Hepatocyte (in vitro differentiated cells): ENCODE data around the gene PLXNA3. TPM values are rescaled to one million over a fixed set of nuclear protein-coding genes. Genes with fewer than 3 reads are reported as not detected.

Experiments used
- DNase-seq: peaks from one replicate; pipeline ENCODE4 v3.0.0-alpha.2; 2016; ENCODE audit warnings: low spot score
- H2AFZ ChIP-seq: fragments of 200-600 bp; sonication (generic); 2 replicates; pipeline ENCODE4 v1.6.0; 2016; ENCODE audit warnings: antibody characterized with exemption, mild to moderate bottlenecking
- H3K27ac ChIP-seq: fragments of 200-600 bp; sonication (generic); 2 replicates; pipeline ENCODE4 v1.5.1; 2016; ENCODE audit warnings: mild to moderate bottlenecking
- H3K27me3 ChIP-seq: fragments of 200-600 bp; sonication (generic); 2 replicates; pipeline ENCODE4 v1.6.1; 2016
- H3K36me3 ChIP-seq: fragments of 200-600 bp; sonication (generic); replicated peaks from 2 replicates; pipeline ENCODE4 v1.5.1; 2016; ENCODE audit warnings: low read depth; ENCODE audit not compliant: insufficient read depth
- H3K4me1 ChIP-seq: fragments of 200-600 bp; sonication (generic); 2 replicates; pipeline ENCODE4 v1.5.1; 2016; ENCODE audit warnings: mild to moderate bottlenecking, moderate library complexity; ENCODE audit not compliant: insufficient read depth
- H3K4me2 ChIP-seq: fragments of 200-600 bp; sonication (generic); 2 replicates; pipeline ENCODE4 v1.6.0; 2016
- H3K4me3 ChIP-seq: fragments of 200-600 bp; sonication (generic); 2 replicates; pipeline ENCODE4 v1.5.1; 2016; ENCODE audit warnings: mild to moderate bottlenecking
- H3K79me2 ChIP-seq: fragments of 200-600 bp; sonication (generic); 2 replicates; pipeline ENCODE4 v1.6.0; 2017; ENCODE audit warnings: mild to moderate bottlenecking
- H3K9me2 ChIP-seq: fragments of 200-600 bp; sonication (generic); replicated peaks from 2 replicates; pipeline ENCODE4 v1.6.0; 2017; ENCODE audit warnings: mild to moderate bottlenecking; ENCODE audit not compliant: insufficient read depth
- H3K9me3 ChIP-seq: fragments of 200-600 bp; sonication (generic); 2 replicates; pipeline ENCODE4 v1.5.1; 2016; ENCODE audit warnings: low read depth, mild to moderate bottlenecking
- H4K20me1 ChIP-seq: fragments of 200-600 bp; sonication (generic); 2 replicates; pipeline ENCODE4 v1.6.0; 2016; ENCODE audit warnings: mild to moderate bottlenecking; ENCODE audit not compliant: insufficient read depth, poor library complexity, severe bottlenecking
- CTCF ChIP-seq: fragments of 200-600 bp; sonication (generic); IDR thresholded peaks from 2 replicates; pipeline ENCODE4 v1.5.1; 2016; ENCODE audit warnings: antibody characterized with exemption, mild to moderate bottlenecking; ENCODE audit not compliant: poor library complexity
- EZH2 ChIP-seq: fragments of 200-600 bp; sonication (generic); IDR thresholded peaks from 2 replicates; pipeline ENCODE4 v1.6.1; 2016; ENCODE audit warnings: antibody characterized with exemption, mild to moderate bottlenecking, borderline replicate concordance
- EZH2phosphoT487 ChIP-seq: fragments of 200-600 bp; sonication (generic); IDR thresholded peaks from one replicate; pipeline ENCODE4 v1.6.1; 2018; ENCODE audit warnings: antibody characterized with exemption, mild to moderate bottlenecking, low read depth, moderate library complexity; ENCODE audit not compliant: unreplicated experiment, severe bottlenecking
- WGBS: methylation state at CpG from one replicate; pipeline ENCODE4 v1.1.6; 2016; ENCODE audit warnings: low lambda C conversion rate; ENCODE audit errors: missing lambda C conversion rate; 5-methylcytosine and 5-hydroxymethylcytosine counted together
- microRNA-seq: library from miRNA; unstranded; fragments of <30 nt; microRNA quantifications from one replicate; pipeline ENCODE4, GENCODE V29; 2017
- polyA plus RNA-seq: library from polyadenylated mRNA; unstranded; fragments of >200 nt; fragmentation: Nextera tagmentation; extraction: Ambion mirVana; gene quantifications from 2 replicates; pipeline ENCODE4 v1.2.1, GENCODE V29; 2016
- small RNA-seq: library from RNA; depleted of rRNA; stranded (forward); fragments of <200 nt; gene quantifications from one replicate; pipeline ENCODE3, GENCODE V24; 2014
- total RNA-seq: library from RNA; depleted of rRNA; stranded (reverse); fragments of >200 nt; gene quantifications from 2 replicates; pipeline ENCODE4 v1.2.3, GENCODE V29; 2014

The PLXNA3 gene
- total and polyA plus RNA-seq, 2 experiments from 2014 or later: 14.1 to 28.7 TPM

- no peak overlapping the region for H3K4me2 ChIP-seq
- H3K9me3 ChIP-seq: no peaks in the 10 kb centered on the region
- no peaks in the 10 kb centered on the region for H3K36me3 ChIP-seq
- H2AFZ ChIP-seq: no peak overlapping the region
- no peak for DNase-seq
- no peaks in the 10 kb centered on the region for H3K27me3 ChIP-seq
- H4K20me1 ChIP-seq: no peaks in the 10 kb centered on the region
- no peak overlapping the region for H3K27ac ChIP-seq
- WGBS: 91% methylated on average over 8 of the region's 8 CpGs
- TF ChIP-seq CTCF (no peak), EZH2phosphoT487 (no peak), EZH2 (no peak)
- peaks cover 2% of the 10 kb centered on the region for H3K79me2 ChIP-seq
- no peak overlapping the region for H3K4me3 ChIP-seq
- H3K4me1 ChIP-seq: peaks cover 14% of the 10 kb centered on the region
- no peaks in the 10 kb centered on the region for H3K9me2 ChIP-seq
These were observed 61.3 kb downstream of the PLXNA3 start for GRCh38 chrX:154519389-154519788.

DNA sequence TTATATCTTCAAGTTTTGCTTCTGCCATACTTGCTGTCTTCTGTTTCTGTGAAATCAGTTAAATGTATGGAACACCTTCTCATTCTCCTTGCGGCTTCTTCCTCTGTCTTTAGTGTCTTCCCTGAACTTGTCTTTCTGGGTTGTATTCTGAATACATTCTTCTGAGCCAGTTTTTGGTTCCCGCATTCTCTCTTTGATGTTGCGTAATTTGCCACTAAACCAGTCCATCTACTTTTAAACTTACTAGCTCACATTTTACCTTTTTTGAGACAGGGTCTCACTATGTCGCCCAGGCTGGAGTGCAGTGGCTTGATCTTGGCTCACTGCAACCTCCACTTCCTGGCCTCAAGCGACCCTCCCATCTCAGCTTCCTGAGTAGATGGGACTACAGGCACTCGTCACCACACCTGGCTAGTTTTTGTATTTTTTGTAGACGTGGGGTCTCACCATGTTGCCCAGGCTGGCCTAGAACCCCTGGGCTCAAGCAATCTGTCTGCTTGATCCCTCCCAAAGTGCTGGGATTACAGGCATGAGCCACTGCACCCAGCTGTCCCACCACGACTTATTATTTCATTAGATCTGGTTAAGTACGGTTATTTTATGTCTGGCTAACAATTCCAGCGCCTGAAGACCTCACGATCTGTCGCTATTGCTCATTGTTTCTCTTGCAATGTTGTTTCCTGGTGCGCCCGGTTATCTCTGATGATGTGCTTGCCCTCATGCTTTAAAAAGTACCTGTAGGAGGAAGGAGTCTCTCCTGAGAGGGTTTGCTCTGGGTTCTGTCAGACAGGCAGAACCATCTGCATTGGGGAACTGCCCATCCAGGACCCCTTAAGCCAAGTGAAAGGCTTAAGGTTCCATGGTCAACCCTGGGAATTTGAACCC is 67.8 kb downstream of the PLXNA3 start:
- Histone ChIP-seq H3K4me3 (no peak overlapping the region), H4K20me1 (no peaks in the 10 kb centered on the region), H3K79me2 (no peaks in the 10 kb centered on the region), H3K9me3 (no peaks in the 10 kb centered on the region), H2AFZ (no peak overlapping the region), H3K4me1 (peaks cover 11% of the 10 kb centered on the region), H3K27ac (peak overlapping the region; percentile 96), H3K36me3 (no peaks in the 10 kb centered on the region), H3K9me2 (no peaks in the 10 kb centered on the region), H3K4me2 (no peak overlapping the region), H3K27me3 (no peaks in the 10 kb centered on the region)
- TF ChIP-seq EZH2phosphoT487: no peak
- TF ChIP-seq CTCF: no peak
- no peak for TF ChIP-seq EZH2
- DNase-seq: no peak
- 85% methylated on average over 14 of the region's 14 CpGs for WGBS

DNA sequence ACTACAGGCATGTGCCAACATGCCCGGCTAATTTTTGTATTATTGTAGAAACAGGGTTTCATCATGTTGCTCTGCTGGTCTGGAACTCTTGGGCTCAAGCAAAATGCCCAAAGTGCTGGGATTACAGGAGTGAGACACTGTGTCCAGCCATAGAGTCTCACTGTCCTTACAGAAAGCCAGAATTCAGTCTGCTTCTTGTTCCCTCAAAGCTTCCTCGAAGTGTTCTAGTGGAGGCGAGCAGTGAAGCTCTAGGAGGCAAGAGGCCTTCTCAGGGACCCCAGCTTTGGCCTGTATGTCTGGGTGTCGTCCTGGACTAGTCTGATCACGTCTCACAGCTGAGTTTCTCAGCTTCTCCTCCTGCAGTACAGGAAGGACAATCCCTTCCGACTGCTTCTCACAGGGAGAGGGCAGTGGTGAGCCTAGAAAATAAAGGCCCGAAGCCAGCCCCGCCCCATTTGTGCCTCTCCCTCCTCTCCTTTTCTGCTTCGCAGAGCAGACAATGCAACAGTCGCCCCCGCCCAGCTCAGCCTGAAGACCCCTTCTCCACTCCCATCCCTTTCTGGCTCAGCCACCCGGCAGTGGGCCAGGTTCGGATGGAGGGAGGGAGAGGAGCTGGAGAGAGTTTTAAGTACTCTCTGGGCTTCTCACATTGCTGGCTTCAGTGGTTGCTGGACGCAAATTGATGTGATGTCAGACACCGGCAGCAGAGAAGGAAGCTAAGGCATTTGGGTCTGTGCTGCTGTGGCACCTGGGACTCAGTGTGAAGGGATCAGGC is 69.0 kb downstream of the PLXNA3 start:
- peaks cover 11% of the 10 kb centered on the region for H3K4me1 ChIP-seq
- peak; percentile 90 for DNase-seq
- H4K20me1 ChIP-seq: no peaks in the 10 kb centered on the region
- H3K36me3 ChIP-seq: no peaks in the 10 kb centered on the region
- 39% methylated on average over 15 of the region's 15 CpGs for WGBS
- H3K27me3 ChIP-seq: no peaks in the 10 kb centered on the region
- no peak overlapping the region for H2AFZ ChIP-seq
- H3K9me2 ChIP-seq: no peaks in the 10 kb centered on the region
- TF ChIP-seq EZH2phosphoT487: no peak
- peak; percentile 44 for TF ChIP-seq CTCF
- TF ChIP-seq EZH2: no peak
- H3K27ac ChIP-seq: peak overlapping the region; percentile 96
- no peaks in the 10 kb centered on the region for H3K9me3 ChIP-seq
- H3K4me3 ChIP-seq: no peak overlapping the region
- no peaks in the 10 kb centered on the region for H3K79me2 ChIP-seq
- H3K4me2 ChIP-seq: peak overlapping the region; percentile 73

Small RNAs within 50 kb of the gene (microRNA-seq; reads per million reads assigned to microRNA genes)
- gene MIR6858: 7.2 reads per million, percentile 18 among the genes with 10 or more reads in this experiment

Small RNAs within 50 kb of the gene (small RNA-seq; reads per million reads assigned to genes)
- gene MIR6858 (0.22 reads per million), gene RN7SL697P (not detected)

Other genes with a start within 250 kb of the PLXNA3 start
- gene OPN1MW2, start 238.5 kb upstream of the PLXNA3 start, total RNA-seq: not detected in 2 replicates
- not detected in 2 replicates for gene OPN1MW2, start 238.5 kb upstream of the PLXNA3 start, polyA plus RNA-seq
- gene OPN1MW3, start 200.7 kb upstream of the PLXNA3 start, total RNA-seq: not detected in 2 replicates
- not detected in 2 replicates for gene OPN1MW3, start 200.7 kb upstream of the PLXNA3 start, polyA plus RNA-seq
- gene TEX28, start 163.2 kb upstream of the PLXNA3 start, total RNA-seq: not detected in 2 replicates
- gene TEX28, start 163.2 kb upstream of the PLXNA3 start, polyA plus RNA-seq: not detected in 2 replicates
- not detected in 2 replicates for gene TKTL1, start 162.5 kb upstream of the PLXNA3 start, total RNA-seq
- 0.52 and 1.1 TPM in 2 replicates for gene TKTL1, start 162.5 kb upstream of the PLXNA3 start, polyA plus RNA-seq
- 220 and 396 TPM in 2 replicates for gene FLNA, start 83.6 kb upstream of the PLXNA3 start, total RNA-seq
- 468 and 471 TPM in 2 replicates for gene FLNA, start 83.6 kb upstream of the PLXNA3 start, polyA plus RNA-seq
- gene EMD, start 79.0 kb upstream of the PLXNA3 start, total RNA-seq: 34.2 and 39.4 TPM in 2 replicates
- gene EMD, start 79.0 kb upstream of the PLXNA3 start, polyA plus RNA-seq: 61.0 and 65.7 TPM in 2 replicates
- 4,114 and 4,460 TPM in 2 replicates for gene RPL10, start 59.9 kb upstream of the PLXNA3 start, total RNA-seq
- gene RPL10, start 59.9 kb upstream of the PLXNA3 start, polyA plus RNA-seq: 1,206 and 1,210 TPM in 2 replicates
- gene DNASE1L1, start 49.0 kb upstream of the PLXNA3 start, total RNA-seq: 36.1 and 39.7 TPM in 2 replicates
- 22.3 and 22.6 TPM in 2 replicates for gene DNASE1L1, start 49.0 kb upstream of the PLXNA3 start, polyA plus RNA-seq
- 25.0 and 26.7 TPM in 2 replicates for gene TAFAZZIN, start 46.7 kb upstream of the PLXNA3 start, total RNA-seq
- 41.3 and 69.6 TPM in 2 replicates for gene TAFAZZIN, start 46.7 kb upstream of the PLXNA3 start, polyA plus RNA-seq
- gene ATP6AP1, start 29.6 kb upstream of the PLXNA3 start, total RNA-seq: 116 and 131 TPM in 2 replicates
- gene ATP6AP1, start 29.6 kb upstream of the PLXNA3 start, polyA plus RNA-seq: 265 and 268 TPM in 2 replicates
- 82.7 and 101 TPM in 2 replicates for gene GDI1, start 21.1 kb upstream of the PLXNA3 start, total RNA-seq
- gene GDI1, start 21.1 kb upstream of the PLXNA3 start, polyA plus RNA-seq: 102 and 132 TPM in 2 replicates
- 52.1 and 65.9 TPM in 2 replicates for gene FAM50A, start 14.1 kb upstream of the PLXNA3 start, total RNA-seq
- 147 and 178 TPM in 2 replicates for gene FAM50A, start 14.1 kb upstream of the PLXNA3 start, polyA plus RNA-seq
- 32.2 and 40.0 TPM in 2 replicates for gene LAGE3, start 21.0 kb downstream of the PLXNA3 start, total RNA-seq
- 49.4 and 50.8 TPM in 2 replicates for gene LAGE3, start 21.0 kb downstream of the PLXNA3 start, polyA plus RNA-seq
- 25.0 and 26.7 TPM in 2 replicates for gene UBL4A, start 28.3 kb downstream of the PLXNA3 start, total RNA-seq
- gene UBL4A, start 28.3 kb downstream of the PLXNA3 start, polyA plus RNA-seq: 29.9 and 34.0 TPM in 2 replicates
- 28.8 and 29.3 TPM in 2 replicates for gene SLC10A3, start 32.3 kb downstream of the PLXNA3 start, total RNA-seq
- gene SLC10A3, start 32.3 kb downstream of the PLXNA3 start, polyA plus RNA-seq: 48.3 and 59.8 TPM in 2 replicates
- 33.8 and 41.1 TPM in 2 replicates for gene FAM3A, start 58.0 kb downstream of the PLXNA3 start, total RNA-seq
- 68.0 and 70.9 TPM in 2 replicates for gene FAM3A, start 58.0 kb downstream of the PLXNA3 start, polyA plus RNA-seq
- gene G6PD, start 88.6 kb downstream of the PLXNA3 start, total RNA-seq: 24.8 and 26.2 TPM in 2 replicates
- 9.8 and 12.8 TPM in 2 replicates for gene G6PD, start 88.6 kb downstream of the PLXNA3 start, polyA plus RNA-seq
- gene IKBKG, start 89.3 kb downstream of the PLXNA3 start, total RNA-seq: 19.7 and 21.4 TPM in 2 replicates
- gene IKBKG, start 89.3 kb downstream of the PLXNA3 start, polyA plus RNA-seq: 30.7 and 32.9 TPM in 2 replicates
- gene CTAG1A, start 126.9 kb downstream of the PLXNA3 start, total RNA-seq: not detected in 2 replicates
- gene CTAG1A, start 126.9 kb downstream of the PLXNA3 start, polyA plus RNA-seq: not detected in 2 replicates
- not detected in 2 replicates for gene CTAG1B, start 161.0 kb downstream of the PLXNA3 start, total RNA-seq
- not detected in 2 replicates for gene CTAG1B, start 161.0 kb downstream of the PLXNA3 start, polyA plus RNA-seq
- not detected in 2 replicates for gene CTAG2, start 195.3 kb downstream of the PLXNA3 start, total RNA-seq
- not detected in 2 replicates for gene CTAG2, start 195.3 kb downstream of the PLXNA3 start, polyA plus RNA-seq